NCI-H146 (cell line): ENCODE measurements around the gene SARM1.

Source experiments
- DNase-seq: peaks from one replicate; lab custom pipeline; 2025; lab: John Stamatoyannopoulos, UW

The SARM1 gene

DNA sequence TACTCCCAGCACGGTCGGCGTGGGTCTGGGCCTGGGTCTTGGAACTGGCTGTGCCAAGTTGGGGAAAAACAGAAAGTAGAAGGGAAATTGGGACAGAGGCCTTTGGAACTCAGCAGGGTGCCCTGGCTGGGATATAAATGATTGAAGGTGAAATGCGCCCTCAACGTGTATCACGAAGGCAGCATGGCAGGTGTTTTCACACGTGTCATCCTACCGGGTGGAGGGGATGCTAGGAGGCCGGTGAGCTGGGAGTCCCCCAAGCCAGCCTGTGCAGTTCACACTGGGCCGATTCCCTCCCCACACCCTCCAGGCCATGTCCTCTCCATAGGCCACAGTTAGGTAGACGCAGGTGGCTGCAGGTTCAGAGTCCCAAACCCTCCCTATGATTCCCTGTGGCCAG is 30.0 kb upstream of the SARM1 start:
- DNase-seq: no peak

DNA sequence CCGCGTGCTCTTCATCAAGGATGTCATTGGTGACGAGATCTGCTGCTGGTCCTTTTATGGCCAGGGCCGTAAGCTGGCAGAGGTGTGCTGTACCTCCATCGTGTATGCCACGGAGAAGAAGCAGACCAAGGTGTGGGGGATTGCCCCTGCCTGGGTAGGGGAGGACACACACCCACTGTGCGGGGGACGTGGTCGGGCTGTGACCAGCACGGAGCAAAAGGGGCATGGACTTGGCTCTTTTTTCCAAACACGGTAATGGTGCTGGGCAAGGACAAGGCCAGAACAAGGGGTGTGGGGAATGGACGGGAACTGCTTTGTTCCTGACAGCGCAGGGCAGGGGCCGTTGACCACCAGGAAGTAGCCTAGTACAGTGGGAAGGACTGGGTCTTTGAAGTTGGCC is 29.2 kb upstream of the SARM1 start:
- DNase-seq: no peak

DNA sequence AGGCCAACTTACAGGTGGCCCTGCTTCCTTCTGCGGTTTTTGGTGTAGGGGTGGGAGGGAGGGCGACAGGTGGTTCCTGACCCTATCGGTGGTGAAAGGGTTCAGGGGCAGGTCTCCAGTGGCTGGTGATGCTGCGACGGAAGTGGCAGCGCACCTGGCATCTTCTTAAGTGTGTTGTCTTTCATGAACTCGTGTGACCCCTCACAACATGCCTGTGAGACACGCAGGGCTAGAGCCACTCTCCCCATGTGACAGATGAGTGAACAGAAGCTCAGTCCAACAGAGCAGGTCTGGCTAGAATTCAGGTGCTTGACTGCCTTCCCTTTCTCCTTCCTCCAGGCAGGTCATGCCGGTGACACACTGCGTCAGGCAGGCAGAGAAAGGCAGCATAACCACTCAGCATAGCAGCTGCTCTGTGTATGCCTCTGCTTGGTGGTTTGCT is 28.0 kb upstream of the SARM1 start:
- DNase-seq: no peak

DNA sequence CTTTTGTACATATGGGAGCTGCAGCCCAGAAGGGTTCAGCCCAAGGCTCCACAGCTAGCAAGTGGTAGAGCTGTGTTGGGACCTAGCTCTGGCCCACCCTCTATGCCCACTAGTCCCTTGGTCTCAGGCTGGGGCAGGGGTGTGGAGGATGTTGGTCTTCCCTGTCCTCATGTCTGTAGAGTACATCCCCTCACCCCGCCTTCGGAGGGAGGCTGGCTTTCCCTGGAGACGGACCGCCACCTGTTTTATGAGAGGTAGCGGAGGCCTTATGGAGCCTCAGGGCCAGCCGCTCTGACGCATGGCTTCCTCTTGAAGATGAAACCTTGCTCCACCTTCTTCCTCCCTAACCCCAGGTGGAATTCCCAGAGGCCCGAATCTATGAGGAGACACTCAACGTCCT is 27.5 kb upstream of the SARM1 start:
- DNase-seq: no peak

DNA sequence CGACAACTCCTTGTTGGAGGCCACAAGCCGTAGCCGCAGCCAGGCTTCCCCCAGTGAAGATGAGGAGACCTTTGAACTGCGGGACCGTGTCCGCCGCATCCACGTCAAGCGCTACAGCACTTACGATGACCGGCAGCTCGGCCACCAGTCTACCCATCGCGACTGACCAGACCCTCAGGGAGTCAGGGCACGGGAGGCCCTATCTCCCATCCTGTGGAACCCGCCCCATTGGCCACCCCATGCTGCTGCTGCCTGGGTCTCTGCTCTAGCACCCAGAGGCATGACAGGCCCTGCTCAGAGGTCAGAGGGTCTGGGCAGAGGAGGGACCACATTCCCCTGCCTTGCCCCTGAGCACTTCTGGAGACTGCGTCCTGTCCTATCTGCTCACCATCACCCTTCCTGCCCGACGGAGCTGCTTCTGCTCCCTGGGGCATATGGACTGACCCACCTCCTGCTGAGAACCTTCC is 27.0 kb upstream of the SARM1 start:
- no peak for DNase-seq

DNA sequence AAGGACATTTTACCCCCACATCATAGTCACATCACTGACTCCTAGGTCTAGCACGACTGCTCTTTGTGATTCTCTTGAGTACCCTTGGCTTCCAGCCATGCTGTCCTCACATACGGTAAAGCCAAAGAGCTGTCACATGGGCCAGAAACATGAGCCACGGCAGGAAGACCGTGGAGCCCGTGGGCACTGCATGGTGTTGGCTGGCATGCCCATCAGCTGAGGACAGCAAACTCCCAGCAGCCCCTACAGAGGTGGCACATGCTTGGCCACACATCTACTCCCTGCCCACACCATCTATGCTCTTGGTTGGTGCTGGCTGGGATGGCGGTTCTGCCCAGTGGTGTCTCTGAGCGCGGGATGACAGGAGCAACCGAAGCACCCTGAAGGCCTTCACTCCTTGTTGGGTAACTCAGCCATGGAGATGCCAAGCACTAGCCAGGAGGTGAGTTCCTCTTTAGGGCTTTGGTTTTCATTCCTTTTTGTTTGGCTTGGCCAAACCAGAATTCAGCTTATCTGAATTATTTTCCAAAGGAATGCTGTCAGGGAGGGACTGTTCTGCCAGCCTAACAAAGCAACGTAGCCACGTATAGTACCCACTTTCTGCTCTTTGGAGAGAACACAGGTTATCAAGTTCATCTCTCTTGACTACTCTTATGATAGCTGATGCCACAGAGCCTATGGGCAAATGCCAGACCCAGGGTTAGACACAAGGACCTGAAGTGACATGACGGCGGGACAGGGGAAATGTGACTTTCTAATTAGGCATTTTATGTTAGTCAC is 25.9 kb upstream of the SARM1 start:
- DNase-seq: no peak

DNA sequence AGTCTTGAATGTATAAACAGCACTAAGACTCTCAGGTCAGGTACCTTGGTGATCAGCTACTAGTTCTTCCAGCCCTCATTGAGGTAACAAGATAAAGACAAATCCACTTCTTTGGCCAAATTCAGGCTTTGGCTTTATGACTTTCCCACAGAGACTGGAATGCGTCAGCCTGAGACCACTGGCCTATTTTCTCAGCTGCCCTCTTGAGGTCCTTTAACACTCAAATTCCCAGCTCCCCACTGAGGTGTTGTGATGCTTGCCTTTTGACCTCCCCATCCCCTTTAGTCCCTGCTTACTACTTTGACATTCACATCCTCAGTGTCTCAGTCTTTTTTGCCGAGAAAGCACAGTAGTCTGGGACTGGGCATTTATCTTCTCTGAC is 25.3 kb upstream of the SARM1 start:
- no peak for DNase-seq

DNA sequence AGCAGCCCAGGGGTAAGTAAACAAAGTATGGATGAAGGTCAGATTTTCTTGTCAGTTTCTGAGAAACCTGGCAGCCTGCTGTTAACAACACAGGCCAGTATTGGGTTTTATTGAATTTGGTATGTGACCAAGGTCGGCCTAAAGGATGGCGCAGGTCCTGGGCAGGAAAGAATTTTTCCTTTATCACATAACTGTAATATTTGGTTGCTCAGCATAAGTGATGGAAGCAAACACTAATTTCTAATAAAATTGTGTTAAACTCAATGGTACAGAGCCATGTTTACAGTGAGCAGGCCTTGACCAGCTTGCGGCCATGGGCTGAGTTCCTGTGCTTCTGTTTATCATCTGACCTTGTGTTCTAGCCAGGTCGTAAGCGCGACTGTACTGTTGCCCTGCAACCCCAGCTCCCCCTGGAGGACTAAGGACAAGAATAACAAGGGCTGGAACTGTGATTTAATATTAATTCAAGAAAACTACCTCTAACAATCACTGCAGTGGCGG is 24.7 kb upstream of the SARM1 start:
- no peak for DNase-seq

DNA sequence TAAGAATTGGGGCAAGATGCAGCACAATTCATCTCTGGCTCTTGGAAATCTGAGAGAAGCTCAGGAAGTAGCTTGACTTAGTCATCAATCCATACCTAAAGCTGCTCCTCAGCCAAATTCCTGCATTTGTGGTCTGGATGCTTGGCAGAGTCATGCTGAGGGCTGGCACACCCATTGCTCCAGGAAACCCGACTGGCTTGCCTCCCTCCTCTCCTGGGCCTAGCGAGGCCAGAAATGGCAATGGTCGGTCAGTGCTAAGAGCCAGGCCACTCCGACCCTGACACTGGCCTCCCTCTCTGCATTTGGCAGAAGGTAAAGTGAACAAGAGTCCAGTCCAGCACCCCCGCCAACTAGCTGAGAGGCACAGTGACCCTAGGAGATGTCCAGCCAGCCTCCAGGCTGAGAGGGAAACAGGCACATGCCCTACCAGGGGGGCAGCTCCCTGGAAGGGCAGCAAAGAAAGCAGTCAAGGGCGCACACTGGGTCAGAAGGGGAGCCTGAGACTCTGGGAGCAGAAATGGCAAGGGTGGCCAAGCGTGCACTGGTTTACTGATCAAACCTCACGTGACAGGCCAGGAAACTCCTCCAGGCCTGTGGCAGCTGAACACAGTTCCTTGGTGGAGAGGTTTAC is 24.1 kb upstream of the SARM1 start:
- DNase-seq: no peak

DNA sequence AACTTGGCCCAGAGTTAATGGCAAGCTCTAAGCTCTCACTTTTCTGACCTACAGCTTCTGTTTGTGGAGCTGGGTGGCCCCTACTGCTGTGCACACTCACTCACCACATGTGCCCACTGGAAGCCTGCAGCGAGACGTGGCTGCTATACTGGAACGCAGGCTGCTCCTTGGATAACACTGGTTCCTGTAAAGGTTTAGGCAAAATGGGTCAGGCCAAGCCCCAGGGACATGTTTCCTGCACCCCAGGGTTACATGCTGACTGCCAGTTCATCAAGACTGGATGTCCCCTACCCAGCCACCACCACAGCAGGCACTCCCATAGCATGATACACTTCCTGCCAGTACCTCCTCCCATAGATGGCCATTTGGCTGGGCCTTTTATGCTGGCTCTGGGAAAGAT is 22.5 kb upstream of the SARM1 start:
- DNase-seq: no peak

DNA sequence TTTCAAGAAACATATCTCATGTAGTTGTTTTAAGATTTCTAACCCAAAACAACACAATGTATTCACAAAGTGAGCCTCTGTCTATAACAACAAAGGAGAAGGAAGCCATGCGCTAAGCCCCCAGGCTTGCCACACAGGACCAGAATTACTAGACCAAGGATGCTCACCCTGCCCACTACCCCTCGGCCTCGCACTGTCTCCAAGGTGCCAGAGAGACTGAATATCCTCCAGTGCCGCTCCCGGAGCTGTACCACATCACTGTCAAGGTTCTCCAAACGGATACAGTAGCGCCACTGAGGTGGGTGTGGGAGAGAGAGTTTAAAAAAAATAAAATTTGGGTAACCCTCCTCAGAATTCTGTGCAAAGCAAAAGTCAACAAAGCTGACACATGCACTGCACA is 21.2 kb upstream of the SARM1 start:
- DNase-seq: no peak

DNA sequence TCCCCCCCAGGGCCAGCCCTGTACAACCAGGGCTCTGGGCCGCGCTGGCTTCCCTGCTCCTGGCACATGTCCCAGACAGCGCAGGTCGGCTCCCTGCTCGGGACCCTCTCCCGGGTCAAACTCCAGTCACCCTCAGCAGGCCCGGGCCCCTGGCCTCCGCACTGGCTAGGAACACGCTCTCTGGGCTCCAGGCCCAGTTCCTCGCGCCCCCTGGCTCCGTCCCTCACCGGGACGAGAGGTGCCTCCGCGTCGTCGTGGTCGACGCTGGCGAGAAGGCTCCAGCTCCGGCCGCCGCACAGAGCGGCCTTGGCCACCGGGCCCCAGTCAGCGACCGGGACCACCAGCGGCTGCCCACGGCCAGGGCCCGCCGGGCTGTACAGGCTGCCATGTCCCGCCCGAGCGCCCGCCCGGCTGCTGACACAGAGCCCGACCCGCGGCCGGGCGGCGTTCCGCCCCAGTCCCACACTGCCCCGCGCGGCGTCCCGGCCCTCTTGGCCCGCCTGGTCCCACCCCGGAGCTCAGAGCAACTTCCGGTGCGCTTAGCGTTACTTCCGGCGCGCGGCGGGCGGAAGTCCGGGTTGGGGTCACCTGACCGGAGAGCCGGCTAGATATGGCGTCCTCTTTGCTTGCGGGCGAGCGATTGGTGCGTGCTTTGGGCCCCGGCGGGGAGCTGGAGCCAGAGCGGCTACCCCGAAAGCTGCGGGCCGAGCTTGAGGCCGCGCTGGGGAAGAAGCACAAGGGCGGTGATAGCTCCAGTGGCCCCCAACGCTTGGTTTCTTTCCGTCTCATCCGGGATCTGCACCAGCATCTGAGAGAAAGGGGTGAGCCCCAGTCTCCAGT is 14.2 kb upstream of the SARM1 start, which contains the start of gene POLDIP2:
Gene POLDIP2, minus strand, starts transcription at position 467 of the 840 bp plus-strand sequence. Its CDS starts 79 bp downstream, at position 388.
- DNase-seq: peak; percentile 92

DNA sequence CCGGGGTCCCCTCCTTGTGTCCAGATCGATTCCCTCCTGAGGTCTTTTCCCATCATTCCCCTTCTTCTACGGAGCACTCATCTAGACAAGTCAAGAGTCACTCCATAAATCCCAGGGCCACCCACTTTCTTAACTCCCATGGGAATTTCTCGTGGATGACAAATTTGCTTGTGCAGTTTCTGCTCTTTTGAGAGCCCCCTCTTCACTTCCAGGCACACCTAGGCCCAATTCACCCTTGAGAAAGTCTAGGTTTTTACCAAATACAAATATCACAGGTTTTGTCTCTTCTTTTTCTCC is 13.6 kb upstream of the SARM1 start:
- DNase-seq: no peak

DNA sequence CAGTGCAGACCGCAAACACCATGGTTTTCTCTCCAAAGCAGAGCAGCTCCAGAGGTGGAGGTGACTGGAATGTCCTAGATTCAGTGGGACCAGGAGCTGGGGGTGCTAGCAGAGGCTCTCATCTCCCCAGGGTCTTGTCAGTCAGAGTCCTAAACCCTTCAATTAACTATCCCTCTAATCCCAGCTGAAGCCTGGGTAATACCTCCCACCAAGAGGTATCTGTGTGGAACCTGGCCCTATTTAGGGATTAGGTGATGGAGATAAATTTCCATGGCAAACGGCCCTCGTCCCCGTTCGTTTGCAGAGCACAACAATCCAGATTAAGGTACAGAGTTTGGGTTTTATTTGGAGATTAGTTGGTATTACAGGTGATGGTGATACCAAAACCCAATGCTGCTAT is 8.3 kb upstream of the SARM1 start:
- no peak for DNase-seq

DNA sequence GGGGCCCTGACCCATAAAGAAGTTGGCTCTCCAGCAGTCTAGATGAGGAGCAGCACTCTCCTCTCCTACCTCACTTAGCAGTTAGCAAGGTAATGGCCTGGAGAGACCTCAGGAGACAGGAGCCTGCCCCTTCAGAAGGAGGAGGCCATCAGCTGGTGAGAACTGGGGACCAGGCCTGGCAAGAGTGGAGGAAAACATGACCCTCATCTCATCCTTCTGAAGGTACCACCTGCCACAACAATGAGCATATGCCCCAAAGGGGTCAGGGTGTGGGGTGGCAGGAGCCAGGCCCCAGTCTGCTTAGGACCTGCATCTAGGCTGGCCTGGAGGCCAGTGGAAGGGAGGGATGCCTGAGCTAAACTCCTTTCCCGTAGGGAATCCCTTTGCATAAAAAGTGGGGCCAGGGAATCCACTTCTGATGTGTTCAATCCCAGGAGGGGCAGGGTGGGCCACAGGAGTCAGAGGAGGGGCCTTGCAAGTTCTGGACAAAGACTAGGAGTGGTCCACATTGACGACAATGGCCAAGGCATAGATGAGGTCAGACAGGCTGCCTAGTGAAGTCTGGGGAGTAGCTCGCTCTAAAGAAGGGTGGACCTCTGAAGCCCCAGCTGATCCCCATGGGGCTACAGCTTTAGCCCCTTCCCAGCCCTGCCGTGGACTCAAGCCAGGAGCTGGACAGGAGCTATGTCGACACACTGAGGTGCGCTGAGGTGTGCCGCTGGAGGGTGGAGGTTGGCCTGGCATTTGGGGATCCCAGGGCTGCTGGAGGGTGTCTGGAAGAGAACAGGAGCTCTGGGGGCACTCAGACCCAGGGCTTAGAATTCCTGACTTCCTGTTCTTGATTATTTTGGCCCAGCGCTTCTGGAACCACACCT is 7.5 kb upstream of the SARM1 start:
- DNase-seq: no peak

DNA sequence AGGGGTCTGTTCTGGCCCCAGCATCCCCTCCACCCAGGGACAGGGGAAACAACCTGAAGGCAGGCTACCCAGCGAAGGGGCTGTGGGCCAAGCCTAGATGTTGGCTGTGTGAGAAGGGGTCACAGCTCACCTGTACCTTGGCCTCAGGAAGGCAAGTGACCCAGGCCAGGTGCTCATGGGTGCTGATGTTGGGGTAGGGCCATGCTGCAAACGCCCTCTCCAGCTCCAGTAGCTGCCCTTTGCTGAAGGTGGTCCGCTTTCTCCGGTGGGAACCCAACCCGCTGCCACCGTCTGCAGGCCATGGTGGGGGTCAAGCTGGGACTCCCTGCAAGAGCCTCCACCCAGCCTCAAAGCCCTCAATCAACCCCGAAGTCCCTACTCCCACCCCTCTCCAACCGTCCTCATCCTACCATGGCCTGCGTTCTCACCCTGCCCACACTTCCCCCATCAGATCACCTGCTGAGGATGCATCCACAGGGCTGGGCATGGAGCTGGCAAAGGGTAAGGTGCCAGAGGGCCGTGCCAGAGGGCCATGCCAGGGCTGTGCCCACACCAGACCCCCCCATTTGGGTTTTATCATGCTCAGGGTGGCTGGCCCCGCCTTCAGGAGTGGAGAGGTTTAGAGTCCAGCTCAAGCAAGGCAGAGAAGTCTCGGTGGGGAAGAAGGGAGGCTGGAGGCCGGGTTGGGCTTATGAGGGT is 6.7 kb upstream of the SARM1 start, which contains the start of gene SEBOX:
Gene SEBOX, minus strand, starts transcription at position 535 of the 699 bp plus-strand sequence. Its CDS starts 48 bp downstream, at position 487.
- DNase-seq: no peak

DNA sequence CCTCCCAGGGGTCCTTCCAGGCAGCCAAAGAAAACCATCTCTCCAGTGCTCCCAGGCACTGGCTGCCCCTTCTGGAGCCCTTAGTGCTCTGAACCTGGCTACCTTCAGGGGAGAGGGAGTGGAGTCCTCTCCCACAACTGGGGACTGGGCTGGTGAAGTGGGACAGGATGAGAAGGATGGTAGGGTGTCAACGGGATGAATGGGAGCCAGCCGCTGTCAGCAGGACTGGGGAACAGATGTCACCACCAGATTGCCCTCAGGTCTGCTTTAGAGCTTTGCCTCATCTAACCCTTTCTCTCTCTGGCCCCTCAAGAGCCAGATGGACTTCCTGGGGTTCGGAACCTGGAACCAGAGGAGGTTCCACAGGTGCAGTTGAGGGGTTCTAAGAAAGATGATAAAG is 6.0 kb upstream of the SARM1 start:
- DNase-seq: no peak

DNA sequence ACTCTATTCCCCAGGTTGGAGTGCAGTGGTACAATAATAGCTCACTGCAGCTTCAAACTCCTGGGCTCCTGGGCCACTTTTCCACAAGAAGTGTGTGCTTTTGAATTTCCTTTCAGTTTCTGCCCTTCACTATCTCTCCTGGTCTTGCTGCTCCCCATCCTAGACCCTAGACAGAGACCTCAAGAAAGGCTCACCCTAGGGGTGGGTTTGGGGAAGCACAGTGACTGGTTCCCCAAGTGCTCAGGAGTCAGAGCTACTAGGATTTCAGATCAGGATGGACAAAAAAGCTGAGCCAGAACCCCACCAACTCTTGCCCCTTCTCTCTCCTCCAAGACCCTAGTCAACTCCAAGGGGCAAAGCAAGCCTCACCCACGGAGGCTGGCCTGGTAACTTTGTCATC is 4.9 kb upstream of the SARM1 start:
- DNase-seq: no peak

DNA sequence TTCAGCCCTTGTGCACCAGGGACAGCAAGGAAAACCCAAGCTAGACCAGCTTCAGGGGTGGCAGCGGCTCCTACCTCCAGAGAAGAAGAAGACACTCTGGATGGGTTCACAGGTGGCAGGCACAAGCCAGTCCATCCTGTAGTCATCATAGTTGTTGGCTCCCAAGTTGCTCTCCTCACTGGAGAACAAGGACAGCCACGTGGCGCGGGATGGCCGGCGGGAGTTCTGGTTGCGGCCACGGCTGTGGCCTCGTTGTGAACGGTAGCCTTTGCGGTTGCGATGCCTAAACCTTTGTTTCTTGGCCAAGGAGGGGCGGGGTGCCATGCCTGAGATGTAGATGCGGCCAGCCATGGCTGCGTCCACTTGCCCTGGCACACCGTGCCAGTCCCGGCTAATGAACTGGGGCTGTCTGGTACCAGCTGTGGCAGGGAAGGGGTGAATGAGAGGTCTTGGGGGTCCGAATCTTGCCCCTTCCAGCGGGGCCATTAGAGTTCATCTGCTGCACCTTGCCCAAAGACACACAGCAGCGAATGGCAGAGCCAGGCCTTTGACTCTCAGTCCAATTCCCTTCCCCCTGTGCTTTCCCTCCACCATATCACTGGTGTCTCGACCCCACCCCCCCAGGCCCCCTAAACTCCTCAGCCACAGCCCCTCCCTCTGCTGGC is 3.7 kb upstream of the SARM1 start:
- DNase-seq: no peak

DNA sequence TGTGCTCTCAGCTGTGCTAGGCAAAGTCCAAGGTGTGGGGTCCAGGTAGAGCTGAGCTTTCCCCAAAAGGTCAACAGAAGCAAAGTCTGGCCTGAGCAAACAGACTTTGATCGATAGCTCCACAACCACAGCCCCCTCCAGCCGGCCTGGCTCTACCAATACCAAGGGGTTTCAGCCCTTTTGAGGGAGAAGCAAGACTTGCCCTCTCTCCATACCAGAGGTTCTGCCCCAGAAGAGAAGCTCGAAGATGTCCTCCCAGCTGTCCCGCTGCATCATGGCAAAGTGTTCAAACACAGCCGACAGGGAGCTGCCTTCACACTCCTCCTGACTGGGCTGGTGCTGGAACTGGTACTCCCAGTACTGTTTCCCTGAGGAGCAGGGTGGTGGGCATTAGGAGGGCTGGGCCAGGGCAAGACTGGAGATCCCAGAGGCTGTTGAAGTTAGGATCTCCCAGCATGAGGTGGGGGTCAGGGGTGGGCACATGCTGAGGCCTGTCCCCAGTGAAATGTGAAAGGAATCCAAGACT is 3.1 kb upstream of the SARM1 start:
- no peak for DNase-seq
